ENCODE results near the gene POLR2E.

The POLR2E gene

DNA sequence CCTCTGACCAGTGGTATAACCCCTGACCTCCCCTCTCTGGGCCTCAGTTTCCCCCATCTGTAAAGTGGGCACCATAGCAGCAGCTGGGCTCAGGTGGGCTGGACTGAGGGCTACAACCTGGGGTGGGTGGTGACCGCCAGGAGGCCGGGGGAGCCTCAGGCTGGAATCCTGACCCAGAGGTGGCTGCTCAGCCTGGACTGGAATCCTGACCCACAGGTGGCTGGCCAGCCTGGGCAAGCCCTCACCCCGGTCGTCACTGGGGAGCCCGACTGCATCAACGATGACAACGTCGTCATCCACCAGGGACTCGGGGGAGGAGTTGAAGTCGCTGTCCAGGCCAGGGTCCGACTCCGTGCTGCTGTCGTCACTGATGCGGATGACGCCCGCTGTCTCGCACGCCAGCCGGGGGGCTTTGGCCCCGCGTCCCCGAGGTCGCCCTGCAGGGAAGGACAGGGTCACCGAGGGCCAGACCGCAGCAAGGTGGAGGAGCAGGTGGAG, 18.9 kb upstream of the POLR2E start:
- no peak overlapping the region for H3K4me2 ChIP-seq (ENCODE audit: low read length)
- H3K9me3 ChIP-seq (ENCODE audit: control insufficient read depth, insufficient read depth, low read length), result no peaks in the 10 kb centered on the region
- H4K20me1 ChIP-seq (ENCODE audit: control insufficient read depth, insufficient read depth, low read depth, low read length), result no peaks in the 10 kb centered on the region
- no peak overlapping the region for H3K4me3 ChIP-seq (ENCODE audit: low read length)
- no peaks in the 10 kb centered on the region for H3K27me3 ChIP-seq (ENCODE audit: control insufficient read depth, low read length)
- H3K27ac ChIP-seq (ENCODE audit: low read depth, low read length), result no peak overlapping the region
- no peaks in the 10 kb centered on the region for H3K9me2 ChIP-seq (replicated peaks; ENCODE audit: control insufficient read depth, low read length)
- no peaks in the 10 kb centered on the region for H3F3A ChIP-seq (ENCODE audit: control insufficient read depth, insufficient read depth)
- H3K4me1 ChIP-seq (ENCODE audit: control insufficient read depth, low read length), result peaks cover 3% of the 10 kb centered on the region; the same call in 1 of the 2 replicates
- no peaks in the 10 kb centered on the region for H3K79me2 ChIP-seq (ENCODE audit: control insufficient read depth, low read length)
- peaks cover 7% of the 10 kb centered on the region; the same call in 1 of the 2 replicates for H3K36me3 ChIP-seq (ENCODE audit: control insufficient read depth, low read length)
- TF ChIP-seq, protein P1, sequence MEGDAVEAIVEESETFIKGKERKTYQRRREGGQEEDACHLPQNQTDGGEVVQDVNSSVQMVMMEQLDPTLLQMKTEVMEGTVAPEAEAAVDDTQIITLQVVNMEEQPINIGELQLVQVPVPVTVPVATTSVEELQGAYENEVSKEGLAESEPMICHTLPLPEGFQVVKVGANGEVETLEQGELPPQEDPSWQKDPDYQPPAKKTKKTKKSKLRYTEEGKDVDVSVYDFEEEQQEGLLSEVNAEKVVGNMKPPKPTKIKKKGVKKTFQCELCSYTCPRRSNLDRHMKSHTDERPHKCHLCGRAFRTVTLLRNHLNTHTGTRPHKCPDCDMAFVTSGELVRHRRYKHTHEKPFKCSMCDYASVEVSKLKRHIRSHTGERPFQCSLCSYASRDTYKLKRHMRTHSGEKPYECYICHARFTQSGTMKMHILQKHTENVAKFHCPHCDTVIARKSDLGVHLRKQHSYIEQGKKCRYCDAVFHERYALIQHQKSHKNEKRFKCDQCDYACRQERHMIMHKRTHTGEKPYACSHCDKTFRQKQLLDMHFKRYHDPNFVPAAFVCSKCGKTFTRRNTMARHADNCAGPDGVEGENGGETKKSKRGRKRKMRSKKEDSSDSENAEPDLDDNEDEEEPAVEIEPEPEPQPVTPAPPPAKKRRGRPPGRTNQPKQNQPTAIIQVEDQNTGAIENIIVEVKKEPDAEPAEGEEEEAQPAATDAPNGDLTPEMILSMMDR (IDR thresholded peaks at IDR 0.05; ENCODE audit: low read depth, low read length, poor library complexity, severe bottlenecking), result no peak
- TF ChIP-seq EZH2phosphoT487 (IDR thresholded peaks at IDR 0.05; ENCODE audit: borderline replicate concordance, low read length), result no peak

GRCh38 chr19:1113030-1113985, 18.1 kb upstream of the POLR2E start:
- peaks cover 3% of the 10 kb centered on the region; the same call in 1 of the 2 replicates for H3K4me1 ChIP-seq (ENCODE audit: control insufficient read depth, low read length)
- no peak overlapping the region for H3K4me3 ChIP-seq (ENCODE audit: low read length)
- TF ChIP-seq EZH2phosphoT487 (IDR thresholded peaks at IDR 0.05; ENCODE audit: borderline replicate concordance, low read length), result no peak
- TF ChIP-seq, protein P1 (IDR thresholded peaks at IDR 0.05; ENCODE audit: low read depth, low read length, poor library complexity, severe bottlenecking), result peak; percentile 95
- H4K20me1 ChIP-seq (ENCODE audit: control insufficient read depth, insufficient read depth, low read depth, low read length), result no peaks in the 10 kb centered on the region
- H3K79me2 ChIP-seq (ENCODE audit: control insufficient read depth, low read length), result no peaks in the 10 kb centered on the region
- H3K36me3 ChIP-seq (ENCODE audit: control insufficient read depth, low read length), result peaks cover 7% of the 10 kb centered on the region; the same call in 1 of the 2 replicates
- H3K9me2 ChIP-seq (replicated peaks; ENCODE audit: control insufficient read depth, low read length), result no peaks in the 10 kb centered on the region
- no peaks in the 10 kb centered on the region for H3K9me3 ChIP-seq (ENCODE audit: control insufficient read depth, insufficient read depth, low read length)
- no peaks in the 10 kb centered on the region for H3K27me3 ChIP-seq (ENCODE audit: control insufficient read depth, low read length)
- no peak overlapping the region for H3K4me2 ChIP-seq (ENCODE audit: low read length)
- H3K27ac ChIP-seq (ENCODE audit: low read depth, low read length), result no peak overlapping the region
- H3F3A ChIP-seq (ENCODE audit: control insufficient read depth, insufficient read depth), result no peaks in the 10 kb centered on the region

- Histone ChIP-seq H3K9me2 (replicated peaks; ENCODE audit: control insufficient read depth, low read length) (no peaks in the 10 kb centered on the region), H3K9me3 (ENCODE audit: control insufficient read depth, insufficient read depth, low read length) (no peaks in the 10 kb centered on the region), H3K27me3 (ENCODE audit: control insufficient read depth, low read length) (no peaks in the 10 kb centered on the region), H3K4me3 (ENCODE audit: low read length) (no peak overlapping the region), H3K79me2 (ENCODE audit: control insufficient read depth, low read length) (no peaks in the 10 kb centered on the region), H3K27ac (ENCODE audit: low read depth, low read length) (no peak overlapping the region), H3K4me2 (ENCODE audit: low read length) (no peak overlapping the region), H3F3A (ENCODE audit: control insufficient read depth, insufficient read depth) (no peaks in the 10 kb centered on the region), H3K36me3 (ENCODE audit: control insufficient read depth, low read length) (peaks cover 7% of the 10 kb centered on the region; the same call in 1 of the 2 replicates), H4K20me1 (ENCODE audit: control insufficient read depth, insufficient read depth, low read depth, low read length) (no peaks in the 10 kb centered on the region), H3K4me1 (ENCODE audit: control insufficient read depth, low read length) (peaks cover 7% of the 10 kb centered on the region)
- TF ChIP-seq EZH2phosphoT487 (IDR thresholded peaks at IDR 0.05; ENCODE audit: borderline replicate concordance, low read length), result no peak
- TF ChIP-seq, protein P1 (IDR thresholded peaks at IDR 0.05; ENCODE audit: low read depth, low read length, poor library complexity, severe bottlenecking), result no peak
Measured at GRCh38 chr19:1112268-1113029, 17.3 kb upstream of the POLR2E start.
